DND-41 (cell line): ENCODE results near the gene ARAP1.

Source experiments
- EZH2 ChIP-seq: IDR thresholded peaks from 3 replicates; pipeline ENCODE4 v1.6.1; 2012; ENCODE audit warnings: borderline replicate concordance, low read depth, mild to moderate bottlenecking, moderate library complexity, low read length, inconsistent platforms; ENCODE audit not compliant: severe bottlenecking
- TF ChIP-seq, protein P1 (sequence below): IDR thresholded peaks from 2 replicates; pipeline ENCODE4 v1.5.1; 2012; ENCODE audit warnings: borderline replicate concordance, low read length, moderate library complexity, mild to moderate bottlenecking; ENCODE audit not compliant: poor library complexity, severe bottlenecking; ENCODE audit errors: extremely low read depth

DNA sequence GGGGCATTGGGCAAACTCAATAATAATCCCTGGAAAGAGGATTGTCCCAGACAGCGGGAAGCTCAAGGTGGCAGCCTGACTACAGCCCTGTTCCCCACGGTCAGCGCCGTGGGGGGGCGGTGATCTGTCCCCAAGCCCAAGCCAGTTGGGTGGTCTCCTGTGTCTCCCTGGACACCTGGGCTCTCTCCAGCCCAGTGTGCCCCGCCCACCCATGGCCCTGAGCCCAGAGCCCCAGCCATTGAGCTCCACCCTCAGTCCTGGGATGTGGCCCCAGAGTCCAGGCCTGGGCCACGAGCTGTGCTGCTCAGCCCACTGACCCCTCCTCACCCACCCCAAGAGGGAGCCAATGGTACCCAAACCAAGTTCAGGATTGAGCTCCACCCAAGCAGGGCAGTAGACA, 50.1 kb downstream of the ARAP1 start:
- TF ChIP-seq, protein P1, sequence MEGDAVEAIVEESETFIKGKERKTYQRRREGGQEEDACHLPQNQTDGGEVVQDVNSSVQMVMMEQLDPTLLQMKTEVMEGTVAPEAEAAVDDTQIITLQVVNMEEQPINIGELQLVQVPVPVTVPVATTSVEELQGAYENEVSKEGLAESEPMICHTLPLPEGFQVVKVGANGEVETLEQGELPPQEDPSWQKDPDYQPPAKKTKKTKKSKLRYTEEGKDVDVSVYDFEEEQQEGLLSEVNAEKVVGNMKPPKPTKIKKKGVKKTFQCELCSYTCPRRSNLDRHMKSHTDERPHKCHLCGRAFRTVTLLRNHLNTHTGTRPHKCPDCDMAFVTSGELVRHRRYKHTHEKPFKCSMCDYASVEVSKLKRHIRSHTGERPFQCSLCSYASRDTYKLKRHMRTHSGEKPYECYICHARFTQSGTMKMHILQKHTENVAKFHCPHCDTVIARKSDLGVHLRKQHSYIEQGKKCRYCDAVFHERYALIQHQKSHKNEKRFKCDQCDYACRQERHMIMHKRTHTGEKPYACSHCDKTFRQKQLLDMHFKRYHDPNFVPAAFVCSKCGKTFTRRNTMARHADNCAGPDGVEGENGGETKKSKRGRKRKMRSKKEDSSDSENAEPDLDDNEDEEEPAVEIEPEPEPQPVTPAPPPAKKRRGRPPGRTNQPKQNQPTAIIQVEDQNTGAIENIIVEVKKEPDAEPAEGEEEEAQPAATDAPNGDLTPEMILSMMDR, result no peak
- TF ChIP-seq EZH2, result no peak
